GM23338 (cell line): ENCODE results near the gene DDX43. TPM values are rescaled to one million over a fixed set of nuclear protein-coding genes. Genes with fewer than 3 reads are reported as not detected.
A peak's percentile ranks its signal among the peaks of the same experiment; 100 is the strongest.

Experiments used
- ATAC-seq: fragments of 200-7000 bp; cut with Tn5 transposase; 3 replicates; pipeline ENCODE4 v1.9.1; 2020
- DNase-seq: peaks from one replicate; pipeline ENCODE4 v3.0.0-alpha.2; 2015; ENCODE audit warnings: low spot score
- H2AFZ ChIP-seq: fragments of 200-600 bp; sonication (generic); 2 replicates; pipeline ENCODE4 v1.8.0; 2016; ENCODE audit warnings: antibody characterized with exemption, mild to moderate bottlenecking, moderate library complexity
- H3F3A ChIP-seq: fragments of 200-600 bp; sonication (generic); replicated peaks from 2 replicates; pipeline ENCODE4 v1.8.0; 2017; ENCODE audit warnings: antibody characterized with exemption, mixed run types, low read depth
- H3K27ac ChIP-seq: fragments of 200-600 bp; sonication (generic); 2 replicates; pipeline ENCODE4 v1.6.1; 2016; ENCODE audit warnings: low read depth
- H3K27me3 ChIP-seq: fragments of 200-600 bp; sonication (generic); 2 replicates; pipeline ENCODE4 v1.8.0; 2016; ENCODE audit warnings: mild to moderate bottlenecking, mixed run types, moderate library complexity; ENCODE audit not compliant: insufficient read depth
- H3K36me3 ChIP-seq: fragments of 200-600 bp; sonication (generic); 2 replicates; pipeline ENCODE4 v1.8.0; 2016; ENCODE audit warnings: mild to moderate bottlenecking; ENCODE audit not compliant: insufficient read depth
- H3K4me1 ChIP-seq: fragments of 200-600 bp; sonication (generic); 2 replicates; pipeline ENCODE4 v1.8.0; 2016; ENCODE audit warnings: mild to moderate bottlenecking, moderate library complexity; ENCODE audit not compliant: insufficient read depth
- H3K4me2 ChIP-seq: fragments of 200-600 bp; sonication (generic); 2 replicates; pipeline ENCODE4 v1.7.1; 2017; ENCODE audit warnings: mixed run types
- H3K4me3 ChIP-seq: fragments of 200-600 bp; sonication (generic); 2 replicates; pipeline ENCODE4 v1.6.1; 2016; ENCODE audit warnings: mixed run types
- H3K79me2 ChIP-seq: fragments of 200-600 bp; sonication (generic); replicated peaks from 2 replicates; pipeline ENCODE4 v1.8.0; 2017; ENCODE audit warnings: mild to moderate bottlenecking; ENCODE audit not compliant: insufficient read depth
- H3K9me2 ChIP-seq: fragments of 200-600 bp; sonication (generic); 2 replicates; pipeline ENCODE4 v1.8.0; 2017; ENCODE audit not compliant: insufficient read depth
- H4K20me1 ChIP-seq: fragments of 200-600 bp; sonication (generic); replicated peaks from 2 replicates; pipeline ENCODE4 v1.8.0; 2017; ENCODE audit warnings: mild to moderate bottlenecking; ENCODE audit not compliant: insufficient read depth
- H3K27ac Mint-ChIP-seq: 2 replicates; pipeline ENCODE4 v1.8.0; 2020; ENCODE audit warnings: inconsistent platforms, mild to moderate bottlenecking, moderate library complexity, mixed read lengths
- H3K27me3 Mint-ChIP-seq: 3 replicates; pipeline ENCODE4 v1.8.0; 2022; ENCODE audit warnings: low read depth, mild to moderate bottlenecking, moderate library complexity, mixed read lengths, inconsistent platforms; ENCODE audit not compliant: insufficient read depth, poor library complexity
- H3K36me3 Mint-ChIP-seq: 3 replicates; pipeline ENCODE4 v1.8.0; 2021; ENCODE audit warnings: low read depth, mild to moderate bottlenecking, inconsistent platforms, moderate library complexity, mixed read lengths
- H3K4me1 Mint-ChIP-seq: 3 replicates; pipeline ENCODE4 v1.8.0; 2020; ENCODE audit warnings: mild to moderate bottlenecking, inconsistent platforms, mixed read lengths
- H3K4me3 Mint-ChIP-seq: 3 replicates; pipeline ENCODE4 v1.8.0; 2021; ENCODE audit warnings: moderate library complexity, mild to moderate bottlenecking, inconsistent platforms, mixed read lengths
- H3K9me3 Mint-ChIP-seq: 3 replicates; pipeline ENCODE4 v1.8.0; 2020; ENCODE audit warnings: moderate library complexity, mild to moderate bottlenecking, inconsistent platforms, mixed read lengths
- JUNB ChIP-seq: IDR thresholded peaks from one replicate; pipeline ENCODE4 v1.6.1; 2016; ENCODE audit warnings: antibody characterized with exemption; ENCODE audit not compliant: unreplicated experiment
- NANOG ChIP-seq: IDR thresholded peaks from 2 replicates; pipeline ENCODE4 v1.6.1; 2016; ENCODE audit warnings: antibody characterized with exemption, borderline replicate concordance
- REST ChIP-seq: IDR thresholded peaks from one replicate; pipeline ENCODE4 v1.6.1; 2018; ENCODE audit warnings: antibody characterized with exemption; ENCODE audit not compliant: unreplicated experiment
- ZNF462 ChIP-seq: fragments of 250-450 bp; sonication (Bioruptor Pico); IDR thresholded peaks from 2 replicates; pipeline ENCODE4 v1.5.0; 2020; ENCODE audit warnings: mild to moderate bottlenecking, moderate library complexity
- polyA plus RNA-seq: library from polyadenylated mRNA; unstranded; fragments of >200 nt; fragmentation: Nextera tagmentation; extraction: Ambion mirVana; gene quantifications from 2 replicates; pipeline ENCODE4 v1.2.1, GENCODE V29; 2016
- total RNA-seq: library from RNA; depleted of rRNA; stranded (reverse); fragments of >200 nt; shearing (Covaris generic); gene quantifications from 2 replicates; pipeline ENCODE4 v1.2.3, GENCODE V29; 2014

The DDX43 gene
- total and polyA plus RNA-seq, 2 experiments from 2014 or later, result 0.49 to 0.60 TPM

- peaks cover 11% of the 10 kb centered on the region for H3K27me3 Mint-ChIP-seq
- H3K27ac ChIP-seq, result no peak within 1 kb of the TSS
- H3K36me3 ChIP-seq, result no peaks in the 10 kb centered on the region
- H2AFZ ChIP-seq, result peak within 1 kb of the TSS; percentile 57; the same call in 1 of the 2 replicates
- no peaks in the 10 kb centered on the region for H4K20me1 ChIP-seq
- H3K27ac Mint-ChIP-seq, result no peak within 1 kb of the TSS
- H3F3A ChIP-seq, result 0 out of 2 replicates have a peak, but pooled peaks cover 6% of the 10 kb centered on the region
- TF ChIP-seq REST (no peak), JUNB (no peak), NANOG (no peak), ZNF462 (CRISPR knock-in tag) (no peak)
- peaks cover 21% of the 10 kb centered on the region for H3K4me1 Mint-ChIP-seq
- H3K9me3 Mint-ChIP-seq, result peaks cover 4% of the 10 kb centered on the region; the same call in 1 of the 3 replicates
- no peaks in the 10 kb centered on the region; the same call in 1 of the 2 replicates for H3K9me2 ChIP-seq
- no peak within 1 kb of the TSS for H3K4me3 Mint-ChIP-seq
- H3K4me3 ChIP-seq, result no peak within 1 kb of the TSS
- 0 out of 3 replicates have a peak, but pooled peaks cover 7% of the 10 kb centered on the region for H3K36me3 Mint-ChIP-seq
- no peak within 1 kb of the TSS for H3K4me2 ChIP-seq
- H3K79me2 ChIP-seq, result no peaks in the 10 kb centered on the region
- H3K27me3 ChIP-seq, result no peaks in the 10 kb centered on the region
- ATAC-seq, result no peak
- H3K4me1 ChIP-seq, result peaks cover 23% of the 10 kb centered on the region
- DNase-seq, result peak; percentile 50
Observed at GRCh38 chr6:73353636-73354593, 40.7 kb upstream of the DDX43 start, which contains the start of gene DPPA5. Gene DPPA5 (minus strand): TSS chr6:73354276. CDS start chr6:73354225, 51 bp downstream.
